ENCODE data around the gene ATG5. TPM values are rescaled to one million over a fixed set of nuclear protein-coding genes. Genes with fewer than 3 reads are reported as not detected.

The ATG5 gene
- total and polyA plus RNA-seq, 2 experiments from 2014 or later: 31.6 to 48.2 TPM

Small RNAs within 50 kb of the gene (small RNA-seq; reads per million reads assigned to genes)
- not detected for gene RF00015 (ENCODE audit: low replicate concordance)
- gene RN7SL47P (ENCODE audit: low replicate concordance): not detected
- not detected for gene RNU6-344P (ENCODE audit: low replicate concordance)

Other genes with a start within 250 kb of the ATG5 start
- 0.62 and 0.73 TPM in 2 replicates for gene PRDM1, start 239.4 kb downstream of the ATG5 start, total RNA-seq (2014; rRNA removed; shearing (Covaris generic))
- gene PRDM1, start 239.4 kb downstream of the ATG5 start, polyA plus RNA-seq (2016; fragmentation: Nextera tagmentation; extraction: Ambion mirVana): 0.65 and 0.90 TPM in 2 replicates
- gene CRYBG1, start 35.0 kb upstream of the ATG5 start, total RNA-seq (2014; rRNA removed; shearing (Covaris generic)): 17.2 and 19.3 TPM in 2 replicates
- 3.4 and 3.7 TPM in 2 replicates for gene CRYBG1, start 35.0 kb upstream of the ATG5 start, polyA plus RNA-seq (2016; fragmentation: Nextera tagmentation; extraction: Ambion mirVana)